Gastrocnemius medialis (tissue), 4 donors: ENCODE measurements around the gene CD52.
"Not testable (repeated sequence)": the region's sequence is repeated elsewhere in the genome, so short reads cannot be mapped to it uniquely, and the experiment has no call there.

Experiments
- POLR2A ChIP-seq, 2 donors: fragments of 450-650 bp; IDR thresholded peaks; one replicate each; pipeline ENCODE4 v1.6.1; 2017; ENCODE audit warnings: antibody characterized with exemption in 2 of 2, mild to moderate bottlenecking in 2 of 2, moderate library complexity in 2 of 2
- TF ChIP-seq, protein P1 (sequence below), 5 experiments: fragments of 450-650 bp in 3 of 5; fragments of 200-600 bp in 2 of 5; sonication (generic) in 2 of 5; IDR thresholded peaks in 4 of 5; conservative IDR thresholded peaks in 1 of 5; 1 replicate in 4 of 5; 2 replicates in 1 of 5; pipeline ENCODE4 v1.5.1; 2016 to 2019; ENCODE audit warnings: antibody characterized with exemption in 5 of 5, mild to moderate bottlenecking in 3 of 5, moderate library complexity in 3 of 5

DNA sequence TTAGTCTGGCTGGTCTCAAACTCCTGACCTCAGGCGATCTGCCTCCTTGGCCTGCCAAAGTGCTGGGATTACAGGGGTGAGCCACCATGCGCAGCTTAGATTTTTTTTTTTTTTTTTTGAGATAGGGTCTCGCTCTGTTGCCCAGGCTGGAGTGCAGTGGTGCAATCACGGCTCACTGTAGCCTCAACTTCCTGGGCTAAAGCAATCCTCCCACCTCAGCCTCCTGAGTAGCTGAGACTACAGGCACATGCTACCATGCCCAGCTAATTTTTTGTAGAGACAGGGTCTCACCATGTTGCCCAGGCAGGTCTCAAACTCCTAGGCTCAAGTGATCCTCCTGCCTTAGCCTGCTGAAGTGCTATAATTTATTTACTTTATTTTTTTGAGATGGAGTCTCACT, 11.6 kb downstream of the CD52 start:
- TF ChIP-seq, protein P1, sequence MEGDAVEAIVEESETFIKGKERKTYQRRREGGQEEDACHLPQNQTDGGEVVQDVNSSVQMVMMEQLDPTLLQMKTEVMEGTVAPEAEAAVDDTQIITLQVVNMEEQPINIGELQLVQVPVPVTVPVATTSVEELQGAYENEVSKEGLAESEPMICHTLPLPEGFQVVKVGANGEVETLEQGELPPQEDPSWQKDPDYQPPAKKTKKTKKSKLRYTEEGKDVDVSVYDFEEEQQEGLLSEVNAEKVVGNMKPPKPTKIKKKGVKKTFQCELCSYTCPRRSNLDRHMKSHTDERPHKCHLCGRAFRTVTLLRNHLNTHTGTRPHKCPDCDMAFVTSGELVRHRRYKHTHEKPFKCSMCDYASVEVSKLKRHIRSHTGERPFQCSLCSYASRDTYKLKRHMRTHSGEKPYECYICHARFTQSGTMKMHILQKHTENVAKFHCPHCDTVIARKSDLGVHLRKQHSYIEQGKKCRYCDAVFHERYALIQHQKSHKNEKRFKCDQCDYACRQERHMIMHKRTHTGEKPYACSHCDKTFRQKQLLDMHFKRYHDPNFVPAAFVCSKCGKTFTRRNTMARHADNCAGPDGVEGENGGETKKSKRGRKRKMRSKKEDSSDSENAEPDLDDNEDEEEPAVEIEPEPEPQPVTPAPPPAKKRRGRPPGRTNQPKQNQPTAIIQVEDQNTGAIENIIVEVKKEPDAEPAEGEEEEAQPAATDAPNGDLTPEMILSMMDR (IDR thresholded peaks at IDR 0.05 in 4 of 5, conservative IDR thresholded peaks at IDR 0.05 in 1 of 5), result not testable (repeated sequence)
- TF ChIP-seq POLR2A (IDR thresholded peaks at IDR 0.05), result not testable (repeated sequence)
